Effector memory CD8-positive, alpha-beta T cell (primary cell): ENCODE results near the gene C11orf24.

Source experiments
- ATAC-seq: fragments of 150-1000 bp; cut with Tn5 transposase; replicated peaks from 2 replicates; pipeline ENCODE4 v1.10.0; 2021; ENCODE audit warnings: mild to moderate bottlenecking, moderate library complexity
- DNase-seq, 3 experiments: peaks; one replicate each; pipeline ENCODE4 v3.0.0; 2021
- H3K27ac Mint-ChIP-seq, 2 donors: one replicate each; pipeline ENCODE4 v1.8.0; 2022; ENCODE audit warnings: mild to moderate bottlenecking in 2 of 2, mixed read lengths in 2 of 2, moderate library complexity in 2 of 2
- H3K27me3 Mint-ChIP-seq, 2 donors: one replicate each; pipeline ENCODE4 v1.8.0; 2022; ENCODE audit warnings: mixed read lengths in 2 of 2
- H3K36me3 Mint-ChIP-seq: one replicate; pipeline ENCODE4 v1.8.0; 2022; ENCODE audit warnings: mild to moderate bottlenecking, moderate library complexity, mixed read lengths; ENCODE audit not compliant: insufficient read depth
- H3K4me1 Mint-ChIP-seq, 2 donors: one replicate each; pipeline ENCODE4 v1.8.0; 2022; ENCODE audit warnings: low read depth in 2 of 2, mixed read lengths in 2 of 2
- H3K4me3 Mint-ChIP-seq, 2 donors: one replicate each; pipeline ENCODE4 v1.8.0; 2022; ENCODE audit warnings: mild to moderate bottlenecking in 2 of 2, mixed read lengths in 2 of 2, moderate library complexity in 2 of 2
- H3K9me3 Mint-ChIP-seq, 2 donors: one replicate each; pipeline ENCODE4 v1.8.0; 2022; ENCODE audit warnings: mixed read lengths in 2 of 2

C11orf24 gene

GRCh38 chr11:68271023-68271780 is 571 bp downstream of the C11orf24 start:
- Mint-ChIP-seq H3K4me1 (peaks cover 32 to 35% of the 10 kb centered on the region in 2 donors), H3K36me3 (peaks cover 24% of the 10 kb centered on the region), H3K4me3 (peak overlapping the region; percentile 94 to 95), H3K9me3 (no peaks in the 10 kb centered on the region), H3K27ac (peak overlapping the region; percentile 97 to 98), H3K27me3 (no peaks in the 10 kb centered on the region)
- DNase-seq (peak; percentile 43 to 50 (median 46)), ATAC-seq (peak; percentile 41)

GRCh38 chr11:68270196-68271022 is 1.4 kb downstream of the C11orf24 start:
- no peaks in the 10 kb centered on the region for H3K27me3 Mint-ChIP-seq
- peak overlapping the region; percentile 94 to 95 for H3K4me3 Mint-ChIP-seq
- DNase-seq, result no peak
- no peaks in the 10 kb centered on the region for H3K9me3 Mint-ChIP-seq
- no peak for ATAC-seq
- peaks cover 24% of the 10 kb centered on the region for H3K36me3 Mint-ChIP-seq
- peaks cover 32 to 35% of the 10 kb centered on the region in 2 donors for H3K4me1 Mint-ChIP-seq
- peak overlapping the region; percentile 97 to 98 for H3K27ac Mint-ChIP-seq

- no peak for ATAC-seq
- Mint-ChIP-seq H3K4me1 (peaks cover 32 to 41% of the 10 kb centered on the region in 2 donors), H3K27me3 (no peaks in the 10 kb centered on the region), H3K36me3 (peaks cover 24% of the 10 kb centered on the region), H3K9me3 (no peaks in the 10 kb centered on the region), H3K27ac (peak overlapping the region in 1 of 2 donors; percentile 3), H3K4me3 (peak overlapping the region in 1 of 2 donors; percentile 23)
- no peak for DNase-seq
Measured at GRCh38 chr11:68269414-68270081, 2.2 kb downstream of the C11orf24 start.

GRCh38 chr11:68267881-68268240 is 3.9 kb downstream of the C11orf24 start:
- H3K4me3 Mint-ChIP-seq, result no peak overlapping the region
- H3K27ac Mint-ChIP-seq, result no peak overlapping the region
- H3K27me3 Mint-ChIP-seq, result no peaks in the 10 kb centered on the region
- H3K4me1 Mint-ChIP-seq, result peaks cover 31 to 41% of the 10 kb centered on the region in 2 donors
- no peaks in the 10 kb centered on the region for H3K9me3 Mint-ChIP-seq
- DNase-seq (no peak), ATAC-seq (no peak)
- H3K36me3 Mint-ChIP-seq, result peaks cover 18% of the 10 kb centered on the region

- no peak overlapping the region for H3K27ac Mint-ChIP-seq
- peaks cover 24 to 37% of the 10 kb centered on the region in 2 donors for H3K4me1 Mint-ChIP-seq
- no peaks in the 10 kb centered on the region for H3K9me3 Mint-ChIP-seq
- H3K4me3 Mint-ChIP-seq, result no peak overlapping the region
- DNase-seq, result no peak
- no peaks in the 10 kb centered on the region for H3K27me3 Mint-ChIP-seq
- peaks cover 21% of the 10 kb centered on the region for H3K36me3 Mint-ChIP-seq
- ATAC-seq, result no peak
Measured at GRCh38 chr11:68266936-68267880, 4.6 kb downstream of the C11orf24 start.

GRCh38 chr11:68266121-68266891 is 5.5 kb downstream of the C11orf24 start:
- peaks cover 20 to 33% of the 10 kb centered on the region in 2 donors for H3K4me1 Mint-ChIP-seq
- DNase-seq, result no peak
- H3K36me3 Mint-ChIP-seq, result peaks cover 13% of the 10 kb centered on the region
- H3K9me3 Mint-ChIP-seq, result no peaks in the 10 kb centered on the region
- ATAC-seq, result no peak
- H3K27me3 Mint-ChIP-seq, result no peaks in the 10 kb centered on the region
- H3K4me3 Mint-ChIP-seq, result no peak overlapping the region
- H3K27ac Mint-ChIP-seq, result no peak overlapping the region

- no peak overlapping the region for H3K4me3 Mint-ChIP-seq
- peaks cover 10% of the 10 kb centered on the region for H3K36me3 Mint-ChIP-seq
- peaks cover 15 to 20% of the 10 kb centered on the region in 2 donors for H3K4me1 Mint-ChIP-seq
- no peaks in the 10 kb centered on the region for H3K27me3 Mint-ChIP-seq
- DNase-seq (no peak), ATAC-seq (no peak)
- H3K9me3 Mint-ChIP-seq, result no peaks in the 10 kb centered on the region
- H3K27ac Mint-ChIP-seq, result peak overlapping the region in 1 of 2 donors; percentile 29
Measured at GRCh38 chr11:68264741-68265540, 6.8 kb downstream of the C11orf24 start.

GRCh38 chr11:68264244-68264643 is 7.5 kb downstream of the C11orf24 start:
- no peaks in the 10 kb centered on the region for H3K9me3 Mint-ChIP-seq
- no peak overlapping the region for H3K4me3 Mint-ChIP-seq
- H3K27me3 Mint-ChIP-seq, result no peaks in the 10 kb centered on the region
- H3K27ac Mint-ChIP-seq, result no peak overlapping the region
- H3K4me1 Mint-ChIP-seq, result peaks cover 8 to 13% of the 10 kb centered on the region in 2 donors
- peaks cover 10% of the 10 kb centered on the region for H3K36me3 Mint-ChIP-seq
- DNase-seq, result no peak
- ATAC-seq, result no peak

GRCh38 chr11:68263444-68264035 is 8.2 kb downstream of the C11orf24 start:
- ATAC-seq (no peak), DNase-seq (no peak)
- Mint-ChIP-seq H3K9me3 (no peaks in the 10 kb centered on the region), H3K4me1 (peaks cover 6% of the 10 kb centered on the region in 2 donors), H3K27me3 (no peaks in the 10 kb centered on the region), H3K27ac (no peak overlapping the region), H3K4me3 (no peak overlapping the region), H3K36me3 (peaks cover 10% of the 10 kb centered on the region)

- Mint-ChIP-seq H3K4me3 (no peak overlapping the region), H3K9me3 (no peaks in the 10 kb centered on the region), H3K4me1 (peaks cover 4 to 6% of the 10 kb centered on the region in 2 donors), H3K36me3 (peaks cover 10% of the 10 kb centered on the region), H3K27me3 (no peaks in the 10 kb centered on the region), H3K27ac (no peak overlapping the region)
- no peak for ATAC-seq
- DNase-seq, result no peak
Measured at GRCh38 chr11:68262544-68262827, 9.3 kb downstream of the C11orf24 start.

- no peak for ATAC-seq
- peaks cover 10% of the 10 kb centered on the region for H3K36me3 Mint-ChIP-seq
- H3K27me3 Mint-ChIP-seq, result no peaks in the 10 kb centered on the region
- no peaks in the 10 kb centered on the region for H3K9me3 Mint-ChIP-seq
- no peak overlapping the region for H3K4me3 Mint-ChIP-seq
- H3K4me1 Mint-ChIP-seq, result peaks cover 6 to 8% of the 10 kb centered on the region in 2 donors
- H3K27ac Mint-ChIP-seq, result no peak overlapping the region
- no peak for DNase-seq
Measured at GRCh38 chr11:68261749-68262543, 9.8 kb downstream of the C11orf24 start.
